ENCODE results near the gene FHOD1.

Gene FHOD1

GRCh38 chr16:67240506-67240905 is 6.8 kb downstream of the FHOD1 start:
- DNase-seq (ENCODE audit: low read depth): no peak
- no peak for TF ChIP-seq CTCF (IDR thresholded peaks at IDR 0.05; ENCODE audit: control insufficient read depth, extremely low read depth, insufficient read depth)
- H3K4me3 ChIP-seq (ENCODE audit: low read depth, low read length): peak overlapping the region; percentile 8; the same call in 1 of the 2 replicates

GRCh38 chr16:67238806-67239470 is 8.3 kb downstream of the FHOD1 start:
- TF ChIP-seq CTCF (IDR thresholded peaks at IDR 0.05; ENCODE audit: control insufficient read depth, extremely low read depth, insufficient read depth): no peak
- H3K4me3 ChIP-seq (ENCODE audit: low read depth, low read length): no peak overlapping the region
- no peak for DNase-seq (ENCODE audit: low read depth)

- no peak for DNase-seq (ENCODE audit: low read depth)
- no peak for TF ChIP-seq CTCF (IDR thresholded peaks at IDR 0.05; ENCODE audit: control insufficient read depth, extremely low read depth, insufficient read depth)
- H3K4me3 ChIP-seq (ENCODE audit: low read depth, low read length): no peak overlapping the region
These were observed 9.1 kb downstream of the FHOD1 start for GRCh38 chr16:67238278-67238575.

GRCh38 chr16:67237396-67238277 is 9.6 kb downstream of the FHOD1 start:
- no peak for DNase-seq (ENCODE audit: low read depth)
- no peak for TF ChIP-seq CTCF (IDR thresholded peaks at IDR 0.05; ENCODE audit: control insufficient read depth, extremely low read depth, insufficient read depth)
- no peak overlapping the region for H3K4me3 ChIP-seq (ENCODE audit: low read depth, low read length)

GRCh38 chr16:67236563-67237395 is 10.5 kb downstream of the FHOD1 start:
- no peak overlapping the region for H3K4me3 ChIP-seq (ENCODE audit: low read depth, low read length)
- no peak for DNase-seq (ENCODE audit: low read depth)
- no peak for TF ChIP-seq CTCF (IDR thresholded peaks at IDR 0.05; ENCODE audit: control insufficient read depth, extremely low read depth, insufficient read depth)

GRCh38 chr16:67235816-67236562 is 11.3 kb downstream of the FHOD1 start:
- no peak overlapping the region for H3K4me3 ChIP-seq (ENCODE audit: low read depth, low read length)
- DNase-seq (ENCODE audit: low read depth): no peak
- no peak for TF ChIP-seq CTCF (IDR thresholded peaks at IDR 0.05; ENCODE audit: control insufficient read depth, extremely low read depth, insufficient read depth)
